K562 (cell line): ENCODE results near the gene ZFYVE27. TPM values are rescaled to one million over a fixed set of nuclear protein-coding genes. Genes with fewer than 3 reads are reported as not detected.

ENCODE experiments used
- CHD2 ChIP-seq: IDR thresholded peaks from 2 replicates; pipeline ENCODE4 v1.6.1; 2011; ENCODE audit warnings: low read depth, low read length
- EP400 ChIP-seq: fragments of 450-650 bp; IDR thresholded peaks from 2 replicates; pipeline ENCODE4 v1.6.1; 2017; ENCODE audit warnings: antibody characterized with exemption, mild to moderate bottlenecking, moderate library complexity
- GABPA ChIP-seq: fragments of 200-800 bp; sonication (Bioruptor generic); conservative IDR thresholded peaks from 2 replicates; pipeline ENCODE4 v1.6.1; 2016; ENCODE audit warnings: low read depth, missing genetic modification characterization, missing compliant biosample characterization
- HNRNPK ChIP-seq: fragments of 200-400 bp; formaldehyde crosslinking; IDR thresholded peaks from one replicate; pipeline ENCODE4 v1.6.1; 2018; ENCODE audit warnings: mild to moderate bottlenecking, low read depth, low read length; ENCODE audit not compliant: poor library complexity, severe bottlenecking
- NEUROD1 ChIP-seq: fragments of 150-350 bp; IDR thresholded peaks from 2 replicates; pipeline ENCODE4 v1.6.1; 2014; ENCODE audit warnings: borderline replicate concordance, low read length, low read depth; ENCODE audit not compliant: partially characterized antibody
- NFXL1 ChIP-seq: fragments of 450-650 bp; formaldehyde crosslinking; IDR thresholded peaks from 2 replicates; pipeline ENCODE4 v1.4.0; 2021; ENCODE audit warnings: mild to moderate bottlenecking
- RBBP5 ChIP-seq: fragments of 200-600 bp; sonication (generic); IDR thresholded peaks from 2 replicates; pipeline ENCODE4 v1.6.1; 2012; ENCODE audit warnings: borderline replicate concordance, mild to moderate bottlenecking, low read length, control low read depth, inconsistent platforms; ENCODE audit not compliant: insufficient read depth, poor library complexity, severe bottlenecking
- SMAD3 ChIP-seq: fragments of 450-650 bp; formaldehyde crosslinking; conservative IDR thresholded peaks from 2 replicates; pipeline ENCODE4 v1.4.0; 2020; ENCODE audit warnings: mild to moderate bottlenecking
- SMARCA5 ChIP-seq: fragments of 450-650 bp; IDR thresholded peaks from 2 replicates; pipeline ENCODE4 v1.6.1; 2016
- ZNF239 ChIP-seq: fragments of 250-450 bp; sonication (Bioruptor Pico); IDR thresholded peaks from 2 replicates; pipeline ENCODE4 v1.4.0; 2020; ENCODE audit warnings: mild to moderate bottlenecking
- ZNF561 ChIP-seq: fragments of 450-650 bp; formaldehyde crosslinking; conservative IDR thresholded peaks from 2 replicates; pipeline ENCODE4 v1.4.0; 2020; ENCODE audit warnings: mild to moderate bottlenecking, moderate library complexity
- polyA plus RNA-seq, 8 experiments: library from polyadenylated mRNA; depleted of rRNA in 4 of 8; stranded (reverse) in 5 of 8; unstranded in 3 of 8; fragments of >200 nt; fragmentation: Nextera tagmentation in 2 of 8; fragmentation: Illumina TruSeq in 1 of 8; extraction: Ambion mirVana in 2 of 8; extraction: Trizol in 1 of 8; gene quantifications; 2 replicates each; pipeline versions ENCODE4 v1.2.1 to v1.2.3, GENCODE V29; 2011 to 2014; ENCODE audit warnings: inconsistent platforms in 1 of 8, missing spikeins in 1 of 8
- total RNA-seq, 7 experiments: library from RNA; depleted of rRNA in 6 of 7; stranded (reverse); fragments of >200 nt in 6 of 7; fragmentation: Illumina TruSeq in 2 of 7; extraction: Trizol in 2 of 7; gene quantifications; 2 replicates each; pipeline versions ENCODE4 v1.2.1 to v1.2.3, GENCODE V29; 2011 to 2021; ENCODE audit warnings: low replicate concordance in 1 of 7
- TF ChIP-seq, protein P1 (sequence below): fragments of 450-650 bp; IDR thresholded peaks from 2 replicates; pipeline ENCODE4 v1.6.1; 2016; ENCODE audit warnings: mild to moderate bottlenecking, moderate library complexity
- TF ChIP-seq, protein P2 (sequence below): fragments of 450-650 bp; formaldehyde crosslinking; IDR thresholded peaks from 2 replicates; pipeline ENCODE4 v1.4.0; 2022; ENCODE audit warnings: missing genetic modification characterization
- TF ChIP-seq, protein P3 (sequence below): sonication (generic); formaldehyde crosslinking; IDR thresholded peaks from 2 replicates; pipeline ENCODE4 v1.8.1; 2023; ENCODE audit warnings: mild to moderate bottlenecking, missing genetic modification reagents

Gene ZFYVE27
- total and polyA plus RNA-seq, 9 of the 15 experiments (the other 6 are each of a cell fraction or from before 2014, with no cell fraction given) = 0.81 to 21.9 (median 15.3) TPM

DNA sequence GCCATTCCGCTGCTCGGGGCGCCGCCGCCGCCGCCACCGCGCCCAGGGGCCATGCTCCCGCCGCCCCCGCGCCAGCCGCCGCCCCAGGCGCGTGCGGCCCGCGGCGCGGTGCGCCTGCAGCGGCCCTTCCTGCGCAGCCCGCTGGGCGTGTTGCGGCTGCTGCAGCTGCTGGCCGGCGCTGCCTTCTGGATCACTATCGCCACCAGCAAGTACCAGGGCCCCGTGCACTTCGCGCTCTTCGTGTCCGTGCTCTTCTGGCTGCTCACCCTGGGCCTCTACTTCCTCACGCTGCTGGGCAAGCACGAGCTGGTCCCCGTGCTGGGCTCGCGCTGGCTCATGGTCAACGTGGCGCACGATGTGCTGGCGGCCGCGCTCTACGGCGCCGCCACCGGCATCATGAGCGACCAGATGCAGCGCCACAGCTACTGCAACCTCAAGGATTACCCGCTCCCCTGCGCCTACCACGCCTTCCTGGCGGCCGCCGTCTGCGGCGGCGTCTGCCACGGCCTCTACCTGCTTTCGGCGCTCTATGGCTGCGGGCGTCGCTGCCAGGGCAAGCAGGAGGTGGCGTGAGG, 23.0 kb upstream of the ZFYVE27 start (continued):
- TF ChIP-seq ZNF561 (CRISPR knock-in tag) (no peak), ZNF239 (CRISPR knock-in tag) (no peak), NFXL1 (no peak), GABPA (tag) (no peak), RBBP5 (peak; percentile 36), NEUROD1 (no peak), EP400 (peak; percentile 71; the same call in 1 of the 2 replicates), SMAD3 (no peak), HNRNPK (no peak), SMARCA5 (no peak), CHD2 (no peak)
- TF ChIP-seq, protein P1, sequence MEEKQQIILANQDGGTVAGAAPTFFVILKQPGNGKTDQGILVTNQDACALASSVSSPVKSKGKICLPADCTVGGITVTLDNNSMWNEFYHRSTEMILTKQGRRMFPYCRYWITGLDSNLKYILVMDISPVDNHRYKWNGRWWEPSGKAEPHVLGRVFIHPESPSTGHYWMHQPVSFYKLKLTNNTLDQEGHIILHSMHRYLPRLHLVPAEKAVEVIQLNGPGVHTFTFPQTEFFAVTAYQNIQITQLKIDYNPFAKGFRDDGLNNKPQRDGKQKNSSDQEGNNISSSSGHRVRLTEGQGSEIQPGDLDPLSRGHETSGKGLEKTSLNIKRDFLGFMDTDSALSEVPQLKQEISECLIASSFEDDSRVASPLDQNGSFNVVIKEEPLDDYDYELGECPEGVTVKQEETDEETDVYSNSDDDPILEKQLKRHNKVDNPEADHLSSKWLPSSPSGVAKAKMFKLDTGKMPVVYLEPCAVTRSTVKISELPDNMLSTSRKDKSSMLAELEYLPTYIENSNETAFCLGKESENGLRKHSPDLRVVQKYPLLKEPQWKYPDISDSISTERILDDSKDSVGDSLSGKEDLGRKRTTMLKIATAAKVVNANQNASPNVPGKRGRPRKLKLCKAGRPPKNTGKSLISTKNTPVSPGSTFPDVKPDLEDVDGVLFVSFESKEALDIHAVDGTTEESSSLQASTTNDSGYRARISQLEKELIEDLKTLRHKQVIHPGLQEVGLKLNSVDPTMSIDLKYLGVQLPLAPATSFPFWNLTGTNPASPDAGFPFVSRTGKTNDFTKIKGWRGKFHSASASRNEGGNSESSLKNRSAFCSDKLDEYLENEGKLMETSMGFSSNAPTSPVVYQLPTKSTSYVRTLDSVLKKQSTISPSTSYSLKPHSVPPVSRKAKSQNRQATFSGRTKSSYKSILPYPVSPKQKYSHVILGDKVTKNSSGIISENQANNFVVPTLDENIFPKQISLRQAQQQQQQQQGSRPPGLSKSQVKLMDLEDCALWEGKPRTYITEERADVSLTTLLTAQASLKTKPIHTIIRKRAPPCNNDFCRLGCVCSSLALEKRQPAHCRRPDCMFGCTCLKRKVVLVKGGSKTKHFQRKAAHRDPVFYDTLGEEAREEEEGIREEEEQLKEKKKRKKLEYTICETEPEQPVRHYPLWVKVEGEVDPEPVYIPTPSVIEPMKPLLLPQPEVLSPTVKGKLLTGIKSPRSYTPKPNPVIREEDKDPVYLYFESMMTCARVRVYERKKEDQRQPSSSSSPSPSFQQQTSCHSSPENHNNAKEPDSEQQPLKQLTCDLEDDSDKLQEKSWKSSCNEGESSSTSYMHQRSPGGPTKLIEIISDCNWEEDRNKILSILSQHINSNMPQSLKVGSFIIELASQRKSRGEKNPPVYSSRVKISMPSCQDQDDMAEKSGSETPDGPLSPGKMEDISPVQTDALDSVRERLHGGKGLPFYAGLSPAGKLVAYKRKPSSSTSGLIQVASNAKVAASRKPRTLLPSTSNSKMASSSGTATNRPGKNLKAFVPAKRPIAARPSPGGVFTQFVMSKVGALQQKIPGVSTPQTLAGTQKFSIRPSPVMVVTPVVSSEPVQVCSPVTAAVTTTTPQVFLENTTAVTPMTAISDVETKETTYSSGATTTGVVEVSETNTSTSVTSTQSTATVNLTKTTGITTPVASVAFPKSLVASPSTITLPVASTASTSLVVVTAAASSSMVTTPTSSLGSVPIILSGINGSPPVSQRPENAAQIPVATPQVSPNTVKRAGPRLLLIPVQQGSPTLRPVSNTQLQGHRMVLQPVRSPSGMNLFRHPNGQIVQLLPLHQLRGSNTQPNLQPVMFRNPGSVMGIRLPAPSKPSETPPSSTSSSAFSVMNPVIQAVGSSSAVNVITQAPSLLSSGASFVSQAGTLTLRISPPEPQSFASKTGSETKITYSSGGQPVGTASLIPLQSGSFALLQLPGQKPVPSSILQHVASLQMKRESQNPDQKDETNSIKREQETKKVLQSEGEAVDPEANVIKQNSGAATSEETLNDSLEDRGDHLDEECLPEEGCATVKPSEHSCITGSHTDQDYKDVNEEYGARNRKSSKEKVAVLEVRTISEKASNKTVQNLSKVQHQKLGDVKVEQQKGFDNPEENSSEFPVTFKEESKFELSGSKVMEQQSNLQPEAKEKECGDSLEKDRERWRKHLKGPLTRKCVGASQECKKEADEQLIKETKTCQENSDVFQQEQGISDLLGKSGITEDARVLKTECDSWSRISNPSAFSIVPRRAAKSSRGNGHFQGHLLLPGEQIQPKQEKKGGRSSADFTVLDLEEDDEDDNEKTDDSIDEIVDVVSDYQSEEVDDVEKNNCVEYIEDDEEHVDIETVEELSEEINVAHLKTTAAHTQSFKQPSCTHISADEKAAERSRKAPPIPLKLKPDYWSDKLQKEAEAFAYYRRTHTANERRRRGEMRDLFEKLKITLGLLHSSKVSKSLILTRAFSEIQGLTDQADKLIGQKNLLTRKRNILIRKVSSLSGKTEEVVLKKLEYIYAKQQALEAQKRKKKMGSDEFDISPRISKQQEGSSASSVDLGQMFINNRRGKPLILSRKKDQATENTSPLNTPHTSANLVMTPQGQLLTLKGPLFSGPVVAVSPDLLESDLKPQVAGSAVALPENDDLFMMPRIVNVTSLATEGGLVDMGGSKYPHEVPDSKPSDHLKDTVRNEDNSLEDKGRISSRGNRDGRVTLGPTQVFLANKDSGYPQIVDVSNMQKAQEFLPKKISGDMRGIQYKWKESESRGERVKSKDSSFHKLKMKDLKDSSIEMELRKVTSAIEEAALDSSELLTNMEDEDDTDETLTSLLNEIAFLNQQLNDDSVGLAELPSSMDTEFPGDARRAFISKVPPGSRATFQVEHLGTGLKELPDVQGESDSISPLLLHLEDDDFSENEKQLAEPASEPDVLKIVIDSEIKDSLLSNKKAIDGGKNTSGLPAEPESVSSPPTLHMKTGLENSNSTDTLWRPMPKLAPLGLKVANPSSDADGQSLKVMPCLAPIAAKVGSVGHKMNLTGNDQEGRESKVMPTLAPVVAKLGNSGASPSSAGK = peak; percentile 97
- TF ChIP-seq, protein P2, sequence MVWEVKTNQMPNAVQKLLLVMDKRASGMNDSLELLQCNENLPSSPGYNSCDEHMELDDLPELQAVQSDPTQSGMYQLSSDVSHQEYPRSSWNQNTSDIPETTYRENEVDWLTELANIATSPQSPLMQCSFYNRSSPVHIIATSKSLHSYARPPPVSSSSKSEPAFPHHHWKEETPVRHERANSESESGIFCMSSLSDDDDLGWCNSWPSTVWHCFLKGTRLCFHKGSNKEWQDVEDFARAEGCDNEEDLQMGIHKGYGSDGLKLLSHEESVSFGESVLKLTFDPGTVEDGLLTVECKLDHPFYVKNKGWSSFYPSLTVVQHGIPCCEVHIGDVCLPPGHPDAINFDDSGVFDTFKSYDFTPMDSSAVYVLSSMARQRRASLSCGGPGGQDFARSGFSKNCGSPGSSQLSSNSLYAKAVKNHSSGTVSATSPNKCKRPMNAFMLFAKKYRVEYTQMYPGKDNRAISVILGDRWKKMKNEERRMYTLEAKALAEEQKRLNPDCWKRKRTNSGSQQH (CRISPR knock-in tag) = no peak
- TF ChIP-seq, protein P3, sequence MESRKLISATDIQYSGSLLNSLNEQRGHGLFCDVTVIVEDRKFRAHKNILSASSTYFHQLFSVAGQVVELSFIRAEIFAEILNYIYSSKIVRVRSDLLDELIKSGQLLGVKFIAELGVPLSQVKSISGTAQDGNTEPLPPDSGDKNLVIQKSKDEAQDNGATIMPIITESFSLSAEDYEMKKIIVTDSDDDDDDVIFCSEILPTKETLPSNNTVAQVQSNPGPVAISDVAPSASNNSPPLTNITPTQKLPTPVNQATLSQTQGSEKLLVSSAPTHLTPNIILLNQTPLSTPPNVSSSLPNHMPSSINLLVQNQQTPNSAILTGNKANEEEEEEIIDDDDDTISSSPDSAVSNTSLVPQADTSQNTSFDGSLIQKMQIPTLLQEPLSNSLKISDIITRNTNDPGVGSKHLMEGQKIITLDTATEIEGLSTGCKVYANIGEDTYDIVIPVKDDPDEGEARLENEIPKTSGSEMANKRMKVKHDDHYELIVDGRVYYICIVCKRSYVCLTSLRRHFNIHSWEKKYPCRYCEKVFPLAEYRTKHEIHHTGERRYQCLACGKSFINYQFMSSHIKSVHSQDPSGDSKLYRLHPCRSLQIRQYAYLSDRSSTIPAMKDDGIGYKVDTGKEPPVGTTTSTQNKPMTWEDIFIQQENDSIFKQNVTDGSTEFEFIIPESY = peak; percentile 92
